Measurements from ENCODE around the gene C21orf91.

The C21orf91 gene

DNA sequence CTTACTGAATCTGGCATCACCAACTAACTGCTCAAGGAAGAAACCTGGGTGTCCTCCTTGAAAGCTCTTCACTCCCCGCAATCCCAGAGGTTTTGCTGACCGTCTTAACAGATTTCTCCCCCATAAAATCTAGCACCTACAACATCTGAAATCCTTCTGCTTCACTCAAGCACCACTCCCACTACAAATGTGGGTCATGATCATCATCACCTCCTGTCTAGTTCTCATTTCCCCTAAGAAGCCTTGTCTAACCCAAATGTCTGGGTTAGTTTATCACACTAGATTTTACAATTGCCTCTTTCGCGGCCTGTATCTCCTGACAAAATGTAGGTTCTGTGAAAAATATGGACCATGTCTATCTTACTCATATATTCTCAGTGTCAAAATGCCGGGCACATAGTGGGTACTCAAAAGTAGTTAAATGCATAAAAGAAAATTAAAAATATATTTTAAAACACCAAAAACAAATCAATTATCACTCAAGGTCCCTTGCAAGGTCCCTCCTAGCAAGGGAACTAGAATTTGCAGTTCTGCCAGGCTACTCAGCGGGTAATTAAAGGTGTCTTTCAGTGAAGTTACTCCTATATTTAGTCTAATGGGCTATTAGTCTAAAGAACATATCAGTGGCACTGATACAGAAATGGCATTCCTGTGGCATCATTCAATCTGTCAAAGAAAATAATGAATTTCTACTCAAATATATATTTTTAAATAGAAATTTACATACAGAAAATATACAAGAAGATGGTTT, 19.6 kb downstream of the C21orf91 start:
- Histone ChIP-seq H3K27ac (no peak overlapping the region), H3K4me3 (no peak overlapping the region)
- DNase-seq (ENCODE audit: low spot score), result no peak
- TF ChIP-seq, protein P1, sequence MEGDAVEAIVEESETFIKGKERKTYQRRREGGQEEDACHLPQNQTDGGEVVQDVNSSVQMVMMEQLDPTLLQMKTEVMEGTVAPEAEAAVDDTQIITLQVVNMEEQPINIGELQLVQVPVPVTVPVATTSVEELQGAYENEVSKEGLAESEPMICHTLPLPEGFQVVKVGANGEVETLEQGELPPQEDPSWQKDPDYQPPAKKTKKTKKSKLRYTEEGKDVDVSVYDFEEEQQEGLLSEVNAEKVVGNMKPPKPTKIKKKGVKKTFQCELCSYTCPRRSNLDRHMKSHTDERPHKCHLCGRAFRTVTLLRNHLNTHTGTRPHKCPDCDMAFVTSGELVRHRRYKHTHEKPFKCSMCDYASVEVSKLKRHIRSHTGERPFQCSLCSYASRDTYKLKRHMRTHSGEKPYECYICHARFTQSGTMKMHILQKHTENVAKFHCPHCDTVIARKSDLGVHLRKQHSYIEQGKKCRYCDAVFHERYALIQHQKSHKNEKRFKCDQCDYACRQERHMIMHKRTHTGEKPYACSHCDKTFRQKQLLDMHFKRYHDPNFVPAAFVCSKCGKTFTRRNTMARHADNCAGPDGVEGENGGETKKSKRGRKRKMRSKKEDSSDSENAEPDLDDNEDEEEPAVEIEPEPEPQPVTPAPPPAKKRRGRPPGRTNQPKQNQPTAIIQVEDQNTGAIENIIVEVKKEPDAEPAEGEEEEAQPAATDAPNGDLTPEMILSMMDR (IDR thresholded peaks at IDR 0.05), result no peak

DNA sequence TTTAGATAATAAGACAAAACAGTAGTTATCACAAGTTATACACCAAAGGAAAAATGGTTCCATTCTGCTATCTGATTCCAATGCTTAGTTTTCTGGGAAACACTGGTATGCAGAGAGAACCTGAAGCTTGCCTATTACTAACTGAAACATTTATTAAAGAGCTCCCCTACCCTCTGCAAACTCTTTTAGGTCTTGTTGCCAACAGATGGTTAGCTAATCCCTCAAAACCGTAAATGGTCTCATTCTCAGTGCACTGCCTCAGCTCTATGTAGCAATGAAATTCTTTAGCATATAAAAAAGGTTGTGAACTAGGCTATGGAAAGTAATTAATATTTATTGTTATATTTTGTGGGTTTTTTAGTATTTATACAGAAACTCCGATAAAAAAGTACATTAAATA, 20.4 kb downstream of the C21orf91 start:
- TF ChIP-seq, protein P1 (IDR thresholded peaks at IDR 0.05), result no peak
- H3K4me3 ChIP-seq, result no peak overlapping the region
- no peak overlapping the region for H3K27ac ChIP-seq
- no peak for DNase-seq (ENCODE audit: low spot score)

DNA sequence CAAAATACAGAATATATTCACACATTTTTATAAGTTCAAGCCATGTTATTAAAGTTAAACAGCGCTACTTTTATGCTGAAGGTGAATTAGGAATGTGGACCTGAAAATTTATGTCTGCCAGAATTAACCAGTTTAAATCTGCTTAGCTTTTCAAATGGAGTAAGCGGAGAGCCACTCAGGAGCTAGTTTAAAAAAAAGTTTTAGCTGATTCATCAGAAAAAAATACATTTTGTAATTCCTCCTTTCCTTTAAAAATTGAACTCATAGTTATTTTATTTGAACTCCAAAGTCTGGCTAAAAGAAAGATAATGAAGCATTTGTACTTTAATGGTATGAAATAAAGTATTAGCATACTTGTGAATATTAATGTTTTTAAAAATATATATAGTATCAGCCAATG, 21.2 kb downstream of the C21orf91 start:
- TF ChIP-seq, protein P1 (IDR thresholded peaks at IDR 0.05), result no peak
- no peak overlapping the region for H3K4me3 ChIP-seq
- no peak overlapping the region for H3K27ac ChIP-seq
- no peak for DNase-seq (ENCODE audit: low spot score)

DNA sequence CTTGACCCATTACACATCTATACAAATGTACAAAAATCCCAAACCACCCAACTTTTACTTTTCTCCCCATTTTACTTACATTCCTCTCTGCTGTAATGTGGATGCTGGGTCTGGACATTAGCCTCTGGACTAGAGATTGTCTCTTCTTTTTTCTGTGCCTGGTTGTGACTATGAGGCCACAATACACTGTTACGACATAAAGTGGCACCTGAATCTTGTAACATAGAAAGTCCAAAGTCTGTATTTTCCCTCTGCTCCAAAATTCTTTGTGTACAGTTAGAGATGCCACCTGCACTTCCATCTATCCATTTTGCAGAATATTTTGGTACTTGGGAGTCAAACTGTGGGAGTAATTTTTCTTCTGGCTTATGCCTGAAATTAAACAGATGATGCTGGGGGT, 22.7 kb downstream of the C21orf91 start:
- TF ChIP-seq, protein P1 (IDR thresholded peaks at IDR 0.05), result no peak
- no peak for DNase-seq (ENCODE audit: low spot score)
- Histone ChIP-seq H3K4me3 (no peak overlapping the region), H3K27ac (no peak overlapping the region)

DNA sequence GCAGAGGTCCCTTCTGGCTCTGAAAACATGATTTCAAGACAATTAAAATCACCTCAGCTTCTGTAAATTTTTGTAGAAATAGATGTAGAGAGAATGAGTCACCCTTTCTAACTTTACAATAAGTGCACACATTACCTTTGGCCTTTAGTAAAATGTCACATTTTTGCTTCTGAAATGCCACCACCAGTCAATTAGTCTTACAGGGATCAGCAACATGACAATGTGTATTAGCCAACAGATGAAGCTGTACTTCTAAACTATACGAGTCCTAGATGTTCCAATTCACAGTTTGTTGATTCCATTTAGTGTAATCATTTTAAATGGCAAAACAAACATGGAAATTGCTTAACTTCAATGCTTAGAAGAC, 23.1 kb downstream of the C21orf91 start:
- DNase-seq (ENCODE audit: low spot score), result no peak
- no peak overlapping the region for H3K27ac ChIP-seq
- TF ChIP-seq, protein P1 (IDR thresholded peaks at IDR 0.05), result no peak
- H3K4me3 ChIP-seq, result no peak overlapping the region

DNA sequence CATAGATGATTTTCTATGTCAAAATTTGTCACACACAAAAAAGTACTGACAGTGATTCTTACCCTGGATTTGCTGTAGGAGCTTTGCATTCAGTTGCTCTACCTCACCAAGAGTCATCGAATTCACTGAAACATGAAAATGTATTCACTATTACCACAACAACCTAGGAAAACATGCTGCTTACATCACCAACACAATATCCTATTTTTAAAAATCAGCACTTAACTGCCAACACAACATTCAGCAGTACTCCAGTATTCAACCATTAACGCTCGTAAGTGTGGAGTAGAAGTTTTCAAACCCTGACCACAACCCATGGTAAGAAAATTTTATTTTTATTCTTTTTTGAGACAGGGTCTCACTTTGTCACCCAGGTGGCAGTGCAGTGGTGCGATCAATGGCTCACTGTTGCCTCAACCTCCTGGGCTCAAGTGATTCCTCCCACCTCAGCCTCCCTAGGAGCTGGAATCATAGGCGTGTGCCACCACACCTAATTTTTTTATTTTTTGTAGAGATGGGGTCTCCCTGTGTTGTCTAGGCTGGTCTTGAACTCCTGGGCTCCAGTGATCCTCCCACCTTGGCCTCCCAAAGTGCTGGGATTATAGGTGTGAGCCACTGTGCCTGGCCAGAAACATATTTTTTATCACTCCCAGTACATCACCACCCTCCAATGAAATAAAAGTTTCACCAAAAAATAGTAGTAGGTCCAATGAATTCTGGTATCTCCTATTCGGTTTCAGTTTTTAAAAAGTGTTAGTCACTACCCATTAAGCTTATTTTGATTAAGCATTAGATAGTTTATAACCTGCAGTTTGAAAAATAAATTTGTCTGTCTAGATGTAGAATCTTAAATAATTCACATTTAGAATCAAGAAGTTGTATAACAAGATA, 23.8 kb downstream of the C21orf91 start:
- no peak overlapping the region for H3K27ac ChIP-seq
- no peak overlapping the region for H3K4me3 ChIP-seq
- no peak for DNase-seq (ENCODE audit: low spot score)
- TF ChIP-seq, protein P1 (IDR thresholded peaks at IDR 0.05), result no peak
